HUES6 (cell line): ENCODE results near the gene KPNB1.

Experiments used
- H3K27ac ChIP-seq: 2 replicates; pipeline ENCODE4 v1.7.0; 2013; ENCODE audit warnings: low read depth, mild to moderate bottlenecking, low read length, inconsistent platforms
- H3K27me3 ChIP-seq: 2 replicates; pipeline ENCODE4 v1.6.1; 2013; ENCODE audit warnings: low read length; ENCODE audit not compliant: control insufficient read depth, insufficient read depth
- H3K36me3 ChIP-seq: 2 replicates; pipeline ENCODE4 v1.6.1; 2013; ENCODE audit warnings: low read length; ENCODE audit not compliant: control insufficient read depth, insufficient read depth
- H3K4me1 ChIP-seq: 2 replicates; pipeline ENCODE4 v1.6.1; 2013; ENCODE audit warnings: low read length; ENCODE audit not compliant: control insufficient read depth, insufficient read depth
- H3K4me3 ChIP-seq: 2 replicates; pipeline ENCODE4 v1.5.1; 2013; ENCODE audit warnings: low read depth, low read length
- H3K9ac ChIP-seq: one replicate; pipeline ENCODE4 v1.6.1; 2013; ENCODE audit warnings: mild to moderate bottlenecking, low read length
- H3K9me3 ChIP-seq: 2 replicates; pipeline ENCODE4 v1.6.1; 2013; ENCODE audit warnings: low read depth, low read length; ENCODE audit not compliant: control insufficient read depth, insufficient read depth

The KPNB1 gene

GRCh38 chr17:47649153-47649971 is at the start of gene KPNB1:
Gene KPNB1, plus strand, starts transcription at chr17:47649919. Its CDS starts 326 bp downstream, at chr17:47650245.
- Histone ChIP-seq H3K4me3 (peak within 1 kb of the TSS; percentile 79), H3K9ac (peak within 1 kb of the TSS; percentile 91), H3K9me3 (no peaks in the 10 kb centered on the region), H3K27ac (peak within 1 kb of the TSS; percentile 94), H3K36me3 (peaks cover 37% of the 10 kb centered on the region), H3K4me1 (peaks cover 11% of the 10 kb centered on the region), H3K27me3 (no peaks in the 10 kb centered on the region)

GRCh38 chr17:47603830-47604597 is 45.7 kb upstream of the KPNB1 start:
- Histone ChIP-seq H3K4me1 (no peaks in the 10 kb centered on the region), H3K9me3 (no peaks in the 10 kb centered on the region), H3K27ac (no peak overlapping the region), H3K4me3 (no peak overlapping the region), H3K36me3 (peaks cover 89% of the 10 kb centered on the region), H3K27me3 (no peaks in the 10 kb centered on the region), H3K9ac (no peak overlapping the region)

DNA sequence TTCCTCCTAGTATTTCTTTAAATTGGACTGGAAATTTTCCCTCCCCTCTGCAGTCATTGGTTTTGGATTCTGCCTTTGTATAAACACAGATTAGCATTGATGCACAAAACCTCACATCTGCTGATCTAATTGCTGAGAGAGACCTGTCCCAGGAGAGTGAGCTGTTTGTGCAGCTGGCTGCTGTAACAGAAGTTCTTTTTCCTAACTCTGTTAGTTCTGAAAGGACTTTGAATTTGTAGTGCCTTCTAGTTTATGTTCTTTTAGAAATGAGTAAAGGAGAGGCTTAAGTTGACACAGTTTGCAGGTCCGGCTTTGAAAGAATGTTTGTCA is 45.2 kb upstream of the KPNB1 start:
- H3K36me3 ChIP-seq = peaks cover 89% of the 10 kb centered on the region
- H3K9ac ChIP-seq = no peak overlapping the region
- no peaks in the 10 kb centered on the region for H3K9me3 ChIP-seq
- H3K27me3 ChIP-seq = no peaks in the 10 kb centered on the region
- no peak overlapping the region for H3K4me3 ChIP-seq
- H3K27ac ChIP-seq = no peak overlapping the region
- H3K4me1 ChIP-seq = no peaks in the 10 kb centered on the region

- H3K27ac ChIP-seq = no peak overlapping the region
- no peaks in the 10 kb centered on the region for H3K27me3 ChIP-seq
- no peak overlapping the region for H3K9ac ChIP-seq
- H3K36me3 ChIP-seq = peaks cover 88% of the 10 kb centered on the region
- H3K9me3 ChIP-seq = no peaks in the 10 kb centered on the region
- H3K4me3 ChIP-seq = no peak overlapping the region
- H3K4me1 ChIP-seq = no peaks in the 10 kb centered on the region
Measured at GRCh38 chr17:47605011-47605410, 44.7 kb upstream of the KPNB1 start.

- Histone ChIP-seq H3K36me3 (peaks cover 76% of the 10 kb centered on the region), H3K4me1 (no peaks in the 10 kb centered on the region), H3K4me3 (no peak overlapping the region), H3K27me3 (no peaks in the 10 kb centered on the region), H3K27ac (no peak overlapping the region), H3K9ac (no peak overlapping the region), H3K9me3 (no peaks in the 10 kb centered on the region)
Measured at GRCh38 chr17:47607481-47607880, 42.2 kb upstream of the KPNB1 start.

GRCh38 chr17:47611372-47612350 is 38.1 kb upstream of the KPNB1 start:
- Histone ChIP-seq H3K36me3 (peaks cover 78% of the 10 kb centered on the region), H3K27ac (no peak overlapping the region), H3K4me1 (no peaks in the 10 kb centered on the region)

DNA sequence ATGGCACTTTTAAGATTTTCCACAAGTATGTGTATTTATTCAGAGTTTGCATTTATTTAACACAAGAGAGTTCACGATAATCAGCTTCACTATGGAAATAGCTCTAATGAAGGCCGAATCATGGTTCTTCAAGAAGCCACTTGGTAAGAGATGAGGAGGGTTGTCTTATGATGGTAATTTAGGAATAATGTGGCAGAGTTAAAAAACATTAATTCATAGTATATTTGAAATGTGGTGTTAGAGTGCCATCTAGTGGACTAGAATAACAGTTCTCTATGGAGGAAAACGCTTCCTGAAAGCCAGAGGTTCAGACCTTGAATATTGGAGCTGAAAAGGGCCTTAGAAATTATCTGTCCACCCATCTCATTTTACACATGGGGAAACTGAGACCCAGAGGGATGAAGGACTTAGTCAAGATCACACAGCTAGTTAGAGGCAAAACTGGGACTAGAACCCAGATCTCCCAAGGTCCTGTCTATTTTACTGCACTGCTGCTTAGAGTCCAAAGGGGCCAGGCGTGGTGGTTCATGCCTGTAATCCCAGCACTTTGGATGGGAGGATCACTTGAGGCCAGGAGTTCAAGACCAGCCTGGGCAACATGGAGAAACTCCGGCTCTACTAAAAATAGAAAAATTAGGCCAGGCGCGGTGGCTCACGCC is 33.8 kb upstream of the KPNB1 start:
- Histone ChIP-seq H3K4me3 (no peak overlapping the region), H3K9me3 (no peaks in the 10 kb centered on the region), H3K36me3 (peaks cover 84% of the 10 kb centered on the region), H3K4me1 (peaks cover 4% of the 10 kb centered on the region; the same call in 1 of the 2 replicates), H3K27ac (no peak overlapping the region), H3K9ac (no peak overlapping the region), H3K27me3 (no peaks in the 10 kb centered on the region)

More at GRCh38 chr17:47611372-47612350, 38.1 kb upstream of the KPNB1 start:
- no peak overlapping the region for H3K9ac ChIP-seq
- no peaks in the 10 kb centered on the region for H3K27me3 ChIP-seq
- H3K9me3 ChIP-seq = no peaks in the 10 kb centered on the region
- H3K4me3 ChIP-seq = no peak overlapping the region

DNA sequence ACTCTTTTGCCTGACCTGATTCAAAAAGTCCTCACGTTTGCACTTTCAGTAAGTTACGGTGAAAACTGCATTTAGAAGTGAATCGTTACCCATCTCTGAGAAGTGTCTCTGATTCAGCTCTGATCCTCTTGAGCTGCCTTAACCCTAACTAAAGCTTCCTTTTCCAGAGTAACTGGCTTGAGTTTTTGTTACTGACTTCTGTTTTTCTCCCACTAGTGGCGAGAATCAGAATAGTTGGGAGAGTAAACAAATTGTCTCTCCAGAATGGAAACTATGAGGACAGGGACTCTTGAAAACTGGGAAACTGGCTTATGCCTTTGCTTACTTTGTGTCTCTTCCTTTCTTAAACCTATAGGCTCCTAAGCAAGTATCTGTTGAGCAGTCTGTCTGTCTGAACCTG is 31.3 kb upstream of the KPNB1 start:
- Histone ChIP-seq H3K27me3 (no peaks in the 10 kb centered on the region), H3K27ac (no peak overlapping the region)

GRCh38 chr17:47620503-47621245 is 29.0 kb upstream of the KPNB1 start:
- peak overlapping the region; percentile 21; the same call in 1 of the 2 replicates for H3K27ac ChIP-seq
- H3K4me1 ChIP-seq = peaks cover 17% of the 10 kb centered on the region
- no peaks in the 10 kb centered on the region for H3K9me3 ChIP-seq
- no peaks in the 10 kb centered on the region for H3K27me3 ChIP-seq
- no peak overlapping the region for H3K9ac ChIP-seq
- H3K36me3 ChIP-seq = peaks cover 54% of the 10 kb centered on the region
- no peak overlapping the region for H3K4me3 ChIP-seq

More for the DNA sequence above, 31.3 kb upstream of the KPNB1 start:
- Histone ChIP-seq H3K4me1 (peaks cover 17% of the 10 kb centered on the region), H3K4me3 (no peak overlapping the region), H3K9me3 (no peaks in the 10 kb centered on the region), H3K36me3 (peaks cover 65% of the 10 kb centered on the region), H3K9ac (no peak overlapping the region)
